Activated CD8-positive, alpha-beta memory T cell treated with anti-CD3 and anti-CD28 coated beads for 36 hours (primary cell): ENCODE data around the gene TTLL11. TPM values are rescaled to one million over a fixed set of nuclear protein-coding genes. Genes with fewer than 3 reads are reported as not detected.

Experiments used
- CTCF ChIA-PET: fragments of 350-600 bp; sonication (Branson Sonifier 250); formaldehyde crosslinking; loops from one replicate; lab custom pipeline; 2021; ENCODE audit warnings: antibody characterized with exemption; lab: Charles Lee
- POLR2A ChIA-PET: fragments of 350-600 bp; sonication (Branson Sonifier 250); formaldehyde crosslinking; loops from one replicate; lab custom pipeline; 2021; ENCODE audit warnings: antibody characterized with exemption; lab: Charles Lee
- total RNA-seq, 2 experiments: library from RNA; stranded (reverse); gene quantifications; one replicate each; pipeline ENCODE4 v1.2.3, GENCODE V29; 2021

TTLL11 gene
- total RNA-seq, 2 experiments from 2014 or later: 2.0 to 2.6 TPM

GRCh38 chr9:122095010-122095767 is 2.1 kb upstream of the TTLL11 start:
- POLR2A ChIA-PET: no interaction called here
- CTCF ChIA-PET: interaction anchor here (0.6 to 5.8 kb wide), 5 partner anchors 10 to 256 kb away, joined by 3 to 91 read pairs (median 5); no protein-coding TSS in a partner anchor

- CTCF ChIA-PET: interaction anchor here (1.4 to 2.6 kb wide), 2 partner anchors 32 to 259 kb away, joined by 5 to 14 read pairs; no protein-coding TSS in a partner anchor
- POLR2A ChIA-PET: interaction anchor here (0.7 to 0.8 kb wide), 2 partner anchors 12 to 40 kb away, joined by 3 to 4 read pairs; no protein-coding TSS in a partner anchor
These were observed 1.2 kb downstream of the TTLL11 start for GRCh38 chr9:122091682-122092592.

GRCh38 chr9:122090981-122091380 is 2.1 kb downstream of the TTLL11 start:
- POLR2A ChIA-PET: no interaction called here
- CTCF ChIA-PET: no interaction called here

- CTCF ChIA-PET: interaction anchor here (0.6 kb wide), 1 partner anchor 262 kb away, joined by 3 read pairs; no protein-coding TSS in a partner anchor
These were observed 2.7 kb downstream of the TTLL11 start for GRCh38 chr9:122090287-122090883.

GRCh38 chr9:122088880-122089706 is 4.0 kb downstream of the TTLL11 start:
- ChIA-PET CTCF (interaction anchor here (2.2 kb wide), 1 partner anchor 9 kb away, joined by 8 read pairs; no protein-coding TSS in a partner anchor), POLR2A (no interaction called here)

More at GRCh38 chr9:122090287-122090883, 2.7 kb downstream of the TTLL11 start:
- POLR2A ChIA-PET: no interaction called here

- ChIA-PET POLR2A (no interaction called here), CTCF (interaction anchor here (2.2 kb wide), 1 partner anchor 11 kb away, joined by 8 read pairs; no protein-coding TSS in a partner anchor)
These were observed 5.5 kb downstream of the TTLL11 start for GRCh38 chr9:122087406-122088200.

GRCh38 chr9:122086873-122087272 is 6.2 kb downstream of the TTLL11 start:
- POLR2A ChIA-PET: no interaction called here
- CTCF ChIA-PET: no interaction called here

GRCh38 chr9:122085260-122085659 is 7.8 kb downstream of the TTLL11 start:
- CTCF ChIA-PET: interaction anchor here (1.5 kb wide), 1 partner anchor 10 kb away, joined by 3 read pairs; no protein-coding TSS in a partner anchor
- POLR2A ChIA-PET: no interaction called here

- POLR2A ChIA-PET: no interaction called here
These were observed 9.0 kb downstream of the TTLL11 start for GRCh38 chr9:122084026-122084675.

GRCh38 chr9:122080986-122081385 is 12.1 kb downstream of the TTLL11 start:
- ChIA-PET POLR2A (no interaction called here), CTCF (no interaction called here)

More at GRCh38 chr9:122084026-122084675, 9.0 kb downstream of the TTLL11 start:
- CTCF ChIA-PET: interaction anchor here (1.2 to 3.0 kb wide), 3 partner anchors 11 to 18 kb away, joined by 3 to 11 read pairs (median 3); no protein-coding TSS in a partner anchor

- ChIA-PET CTCF (no interaction called here), POLR2A (no interaction called here)
These were observed 14.6 kb downstream of the TTLL11 start for GRCh38 chr9:122078557-122078956.

GRCh38 chr9:122076773-122077172 is 16.3 kb downstream of the TTLL11 start:
- ChIA-PET CTCF (no interaction called here), POLR2A (no interaction called here)

- ChIA-PET CTCF (no interaction called here), POLR2A (no interaction called here)
These were observed 17.0 kb downstream of the TTLL11 start for GRCh38 chr9:122076117-122076516.

- POLR2A ChIA-PET: interaction anchor here (0.6 kb wide), 1 partner anchor 10 kb away, joined by 3 read pairs; no protein-coding TSS in a partner anchor
- CTCF ChIA-PET: no interaction called here
These were observed 17.7 kb downstream of the TTLL11 start for GRCh38 chr9:122075135-122076030.

GRCh38 chr9:122071715-122072114 is 21.4 kb downstream of the TTLL11 start:
- POLR2A ChIA-PET: no interaction called here
- CTCF ChIA-PET: no interaction called here
